Measurements from ENCODE around the gene HIF3A.
A peak's percentile ranks its signal among the peaks of the same experiment; 100 is the strongest.

Gene HIF3A

DNA sequence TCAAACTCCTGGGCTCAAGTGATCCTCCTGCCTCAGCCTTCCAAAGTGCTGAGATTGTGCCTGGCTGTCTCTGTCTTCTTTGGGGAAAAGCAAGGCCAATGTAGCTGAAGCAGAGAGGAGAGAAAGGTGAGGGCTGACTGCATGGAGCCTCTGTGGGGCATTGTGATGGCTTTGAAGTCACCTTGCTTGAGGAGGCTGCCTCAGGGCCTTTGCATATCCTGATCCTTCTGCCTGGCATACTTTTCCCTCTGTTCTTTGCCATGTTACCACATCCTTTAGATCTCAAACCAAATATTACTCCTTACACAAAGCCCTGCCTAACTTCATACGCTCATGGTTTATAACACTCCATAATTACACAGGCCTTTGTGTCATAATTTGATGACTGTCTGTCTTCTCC, 40.6 kb downstream of the HIF3A start:
- DNase-seq, result no peak

DNA sequence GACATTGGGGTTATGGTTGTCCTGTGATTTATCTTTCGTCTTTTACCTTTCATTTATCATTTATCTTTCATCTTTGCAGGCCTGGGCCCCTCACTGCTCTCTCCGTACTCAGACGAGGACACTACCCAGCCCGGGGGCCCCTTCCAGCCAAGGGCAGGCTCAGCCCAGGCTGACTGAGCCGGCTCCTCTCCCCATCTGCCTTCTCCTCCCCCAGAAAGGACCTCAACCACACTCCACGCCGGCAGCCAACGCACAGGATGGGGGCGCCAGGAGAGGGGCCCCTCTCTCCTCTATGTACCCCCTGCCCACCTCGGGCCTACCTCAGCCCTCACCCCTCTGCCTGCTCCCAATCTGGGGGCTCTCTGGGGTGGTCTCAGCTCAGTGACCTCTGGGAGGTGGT, 42.6 kb downstream of the HIF3A start:
- DNase-seq, result no peak

DNA sequence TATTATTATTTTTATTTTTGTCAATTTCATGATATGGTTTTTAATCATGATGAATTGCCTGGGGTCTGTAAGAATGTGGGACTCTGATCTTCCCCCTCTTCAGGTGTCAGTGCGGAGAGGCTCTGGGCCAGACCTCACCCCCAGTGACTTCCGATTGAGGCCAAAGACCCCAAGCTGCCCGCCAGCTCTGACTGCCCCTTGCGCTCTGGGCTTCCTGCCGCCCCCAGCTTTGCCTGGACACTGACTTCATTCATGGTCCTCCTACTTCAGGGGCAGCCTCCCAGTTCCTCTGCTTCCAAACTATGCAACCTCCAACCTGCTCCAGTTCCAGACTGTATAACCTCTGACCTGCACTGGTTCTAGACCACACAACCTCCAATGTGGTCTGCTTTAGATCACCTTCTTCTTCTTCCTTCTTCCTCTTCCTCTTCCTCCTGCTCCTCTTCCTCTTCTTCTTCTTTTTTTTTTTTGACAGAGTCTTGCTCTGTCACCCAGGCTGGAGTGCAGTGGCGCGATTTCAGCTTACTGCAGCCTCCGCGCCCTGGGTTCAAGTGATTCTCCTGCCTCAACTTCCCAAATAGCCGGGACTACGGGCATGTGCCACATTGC, 43.3 kb downstream of the HIF3A start:
- DNase-seq, result no peak

DNA sequence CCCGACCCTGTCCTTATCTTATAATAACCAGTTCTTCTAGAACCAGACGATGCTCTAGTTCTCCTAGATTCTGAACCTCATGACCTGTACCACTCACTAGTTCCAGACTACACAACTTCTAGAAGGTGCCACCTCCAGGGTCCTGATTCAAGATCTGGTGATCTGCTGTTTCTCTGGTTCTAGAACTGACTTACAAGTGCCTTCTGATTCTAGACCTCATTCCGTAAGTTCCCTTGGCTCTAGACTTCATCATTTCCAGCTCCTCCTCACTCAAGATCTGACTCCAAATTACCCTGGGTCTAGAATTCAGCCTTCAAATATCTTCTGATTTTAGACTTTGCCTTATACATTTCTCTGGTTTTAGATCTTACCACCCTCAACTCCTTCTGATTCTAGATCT, 45.1 kb downstream of the HIF3A start:
- DNase-seq, result no peak

DNA sequence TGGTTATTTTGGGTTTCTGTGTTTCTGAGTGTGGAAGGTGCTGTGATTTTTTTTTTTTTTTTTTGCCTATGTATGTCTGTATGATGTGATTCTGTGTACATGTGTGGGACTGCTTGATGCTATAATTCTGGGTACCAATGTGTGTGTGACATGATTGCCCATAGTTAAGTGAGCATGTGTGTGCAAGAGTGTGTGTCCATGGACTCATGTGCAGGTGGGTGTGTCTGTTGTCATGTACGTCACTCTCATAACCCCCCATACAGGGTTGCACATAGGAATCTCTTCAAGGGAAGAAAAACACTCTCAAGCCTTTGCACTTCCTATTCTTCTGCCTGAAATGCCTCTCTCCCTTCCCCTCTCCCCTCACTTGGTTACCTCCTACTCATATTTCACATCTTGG, 47.5 kb downstream of the HIF3A start:
- DNase-seq, result no peak

DNA sequence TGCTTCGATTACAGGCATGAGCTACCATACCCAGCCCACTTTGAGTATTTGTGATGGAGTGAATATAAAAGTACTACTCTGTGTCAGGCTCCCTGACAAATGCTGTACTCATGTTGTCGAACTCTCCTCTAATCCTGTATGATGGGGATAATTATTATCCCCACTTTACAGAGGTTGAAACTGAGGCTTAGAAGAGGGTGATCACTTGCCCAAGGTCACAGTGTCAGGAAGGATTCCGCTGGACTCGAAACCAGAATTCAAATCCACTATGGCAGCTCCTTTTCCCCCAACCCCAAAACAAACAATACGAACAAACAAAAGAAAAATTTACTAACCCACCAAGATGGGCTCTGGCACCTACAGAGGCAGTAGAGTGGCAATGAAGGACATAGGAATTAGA, 48.3 kb downstream of the HIF3A start:
- no peak for DNase-seq

DNA sequence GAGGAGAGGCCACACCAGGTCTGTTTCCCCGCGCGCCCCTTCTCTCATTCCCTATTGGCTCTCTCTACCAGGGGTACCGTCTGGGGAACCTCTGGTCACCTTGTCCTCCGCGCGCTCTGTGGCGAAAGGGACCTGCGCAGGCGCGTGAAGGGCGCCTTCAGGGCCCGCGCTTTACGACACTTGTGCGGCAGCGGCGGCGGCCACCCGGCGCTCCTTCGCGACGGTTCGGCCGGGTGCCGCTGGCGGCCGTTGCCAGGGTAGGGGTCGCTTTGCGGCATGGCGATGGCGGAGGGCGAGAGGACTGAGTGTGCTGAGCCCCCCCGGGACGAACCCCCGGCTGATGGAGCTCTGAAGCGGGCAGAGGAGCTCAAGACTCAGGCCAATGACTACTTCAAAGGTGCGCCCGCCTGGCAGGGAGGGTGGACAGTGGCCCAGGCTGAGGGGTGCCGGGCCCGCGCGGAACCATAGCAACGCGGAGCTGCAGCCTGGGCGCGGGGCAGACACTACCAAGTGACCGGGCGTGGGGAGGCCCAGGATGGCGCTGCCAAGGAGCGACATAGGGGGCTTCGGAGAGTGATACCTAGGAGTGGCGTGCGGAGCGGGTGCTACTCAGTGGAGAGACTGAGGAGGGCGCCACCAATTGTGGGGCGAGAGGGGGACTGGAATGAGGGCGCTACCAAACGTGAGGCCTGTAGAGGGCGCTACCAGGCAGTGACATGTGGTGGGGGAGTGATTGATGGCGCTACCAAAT, 50.2 kb downstream of the HIF3A start, which contains the start of gene PPP5C:
PPP5C (plus strand) TSS at position 267 of the 751 bp plus-strand sequence; CDS start at position 277, 10 bp downstream.
- peak; percentile 72 to 74 (median 72) for DNase-seq

DNA sequence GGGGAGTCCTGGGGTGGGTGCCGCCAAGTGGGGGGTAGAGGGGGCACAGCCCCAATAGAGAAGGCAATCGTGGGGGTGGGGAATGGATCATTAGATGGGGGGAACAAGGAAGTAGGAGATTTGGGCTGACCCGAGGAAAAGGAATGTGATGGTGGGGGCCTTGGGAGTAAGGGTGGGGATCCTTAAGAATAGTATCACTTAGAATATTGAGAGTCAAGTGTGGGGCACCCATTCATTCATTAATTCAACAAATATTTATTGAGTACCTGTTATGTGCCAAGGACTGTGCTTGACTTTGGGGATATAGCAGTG, 50.7 kb downstream of the HIF3A start:
- DNase-seq, result no peak

DNA sequence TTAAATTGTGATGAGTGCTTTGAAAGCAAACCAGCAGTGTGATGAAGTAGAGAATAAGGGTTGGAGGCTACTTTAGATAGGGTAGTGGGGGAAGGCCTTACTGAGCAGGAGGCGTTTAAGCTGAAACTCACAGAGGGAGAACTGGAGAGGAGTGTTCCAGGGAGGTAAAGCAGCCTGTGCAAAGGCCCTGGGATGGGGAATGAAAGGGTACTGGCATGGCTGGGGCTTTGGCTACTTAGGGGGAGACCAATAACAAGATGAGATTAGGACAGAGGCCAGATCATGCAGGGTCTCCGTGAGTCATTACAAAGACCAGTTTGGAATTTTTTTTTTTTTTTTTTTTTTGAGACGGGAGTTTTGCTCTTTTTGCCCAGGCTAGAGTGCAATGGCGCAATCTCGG, 51.1 kb downstream of the HIF3A start:
- no peak for DNase-seq

DNA sequence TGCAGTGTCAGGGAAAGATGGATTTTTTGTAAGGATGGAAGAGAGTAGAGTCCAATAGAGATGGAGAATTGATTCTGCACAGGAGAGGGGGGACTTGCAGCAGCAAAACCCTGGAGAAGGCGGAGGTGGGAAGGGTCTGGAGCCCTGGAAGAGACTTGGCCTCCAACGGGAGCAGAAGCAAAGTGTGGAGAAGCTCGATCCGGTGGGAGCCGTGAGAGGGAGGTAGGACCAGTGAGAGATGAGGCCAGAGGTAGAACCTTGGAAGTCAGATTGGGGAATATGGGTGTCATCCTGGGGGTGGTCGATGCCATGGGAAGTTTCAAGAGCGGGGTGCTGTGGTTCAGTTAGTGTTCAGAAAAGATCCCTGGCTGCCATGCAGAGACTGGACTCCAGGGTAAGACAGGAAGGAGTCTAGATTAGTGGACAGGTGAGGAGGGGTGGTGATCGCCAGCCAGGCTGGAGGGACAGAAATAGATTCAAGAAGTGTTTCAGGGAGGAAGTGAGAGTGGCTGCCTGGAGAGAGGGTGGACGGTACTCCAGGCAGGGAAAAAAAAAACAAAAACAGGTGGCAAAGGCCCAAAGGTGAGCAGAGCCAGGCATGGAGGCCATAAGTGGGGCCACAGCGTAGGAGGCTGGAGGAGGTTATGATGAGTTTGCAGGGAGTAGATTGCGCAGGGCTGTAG, 52.6 kb downstream of the HIF3A start:
- no peak for DNase-seq

DNA sequence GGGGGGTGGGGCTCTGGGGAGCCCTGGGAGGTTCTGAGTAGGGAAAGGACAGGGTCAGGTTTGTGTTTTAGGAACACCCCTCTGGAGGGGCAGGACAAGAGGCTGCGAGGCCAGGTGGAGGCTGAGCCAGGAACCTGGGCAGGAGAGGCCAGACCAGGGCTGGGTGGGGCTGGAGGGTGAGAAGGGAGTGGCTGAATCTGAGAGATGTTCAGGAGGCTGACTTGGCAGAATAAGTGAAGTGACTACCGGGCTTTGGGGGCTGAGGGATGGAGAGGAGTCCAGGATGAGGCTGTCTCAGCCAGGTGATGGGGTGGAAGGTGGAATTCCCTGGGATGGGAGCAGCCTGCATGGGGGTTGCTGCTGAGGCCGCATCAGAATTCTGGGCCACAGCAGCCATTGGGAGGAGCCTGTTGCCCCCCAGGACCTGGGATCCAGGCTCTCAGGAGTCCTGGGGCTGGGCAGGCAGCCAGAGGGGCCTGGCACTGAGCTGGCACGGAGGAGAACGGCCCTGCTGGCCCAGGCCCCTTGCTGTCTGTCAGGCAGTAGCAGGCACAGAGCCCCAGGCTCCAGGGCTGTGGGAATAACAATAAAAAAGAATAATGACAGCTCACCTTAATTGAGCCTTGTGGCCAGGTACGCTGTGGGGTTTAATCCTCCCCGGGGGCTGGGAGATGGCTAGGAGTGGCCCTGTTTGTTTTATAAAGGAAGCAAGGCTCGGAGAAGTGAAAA, 53.4 kb downstream of the HIF3A start:
- DNase-seq, result no peak

DNA sequence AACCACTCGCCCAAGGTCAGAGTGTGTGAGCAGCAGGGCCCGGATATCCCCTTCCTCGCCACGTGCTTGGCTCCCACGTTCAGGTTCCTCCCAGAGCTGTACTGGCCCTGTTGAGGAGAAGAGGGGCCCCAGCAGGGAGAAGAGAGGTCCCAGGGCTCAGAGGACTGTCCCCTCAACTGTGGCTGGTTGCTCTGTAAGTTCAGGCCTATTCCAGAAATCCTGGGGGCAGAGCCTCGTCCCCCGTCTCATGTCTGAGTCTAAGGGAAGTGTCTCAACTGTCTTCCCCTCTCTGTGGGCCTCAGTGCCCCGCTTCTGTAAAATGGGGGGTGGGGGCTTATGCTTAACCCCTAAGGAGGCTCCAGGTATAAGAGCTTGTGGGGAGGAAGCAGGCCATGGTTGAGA, 53.9 kb downstream of the HIF3A start:
- DNase-seq, result no peak

DNA sequence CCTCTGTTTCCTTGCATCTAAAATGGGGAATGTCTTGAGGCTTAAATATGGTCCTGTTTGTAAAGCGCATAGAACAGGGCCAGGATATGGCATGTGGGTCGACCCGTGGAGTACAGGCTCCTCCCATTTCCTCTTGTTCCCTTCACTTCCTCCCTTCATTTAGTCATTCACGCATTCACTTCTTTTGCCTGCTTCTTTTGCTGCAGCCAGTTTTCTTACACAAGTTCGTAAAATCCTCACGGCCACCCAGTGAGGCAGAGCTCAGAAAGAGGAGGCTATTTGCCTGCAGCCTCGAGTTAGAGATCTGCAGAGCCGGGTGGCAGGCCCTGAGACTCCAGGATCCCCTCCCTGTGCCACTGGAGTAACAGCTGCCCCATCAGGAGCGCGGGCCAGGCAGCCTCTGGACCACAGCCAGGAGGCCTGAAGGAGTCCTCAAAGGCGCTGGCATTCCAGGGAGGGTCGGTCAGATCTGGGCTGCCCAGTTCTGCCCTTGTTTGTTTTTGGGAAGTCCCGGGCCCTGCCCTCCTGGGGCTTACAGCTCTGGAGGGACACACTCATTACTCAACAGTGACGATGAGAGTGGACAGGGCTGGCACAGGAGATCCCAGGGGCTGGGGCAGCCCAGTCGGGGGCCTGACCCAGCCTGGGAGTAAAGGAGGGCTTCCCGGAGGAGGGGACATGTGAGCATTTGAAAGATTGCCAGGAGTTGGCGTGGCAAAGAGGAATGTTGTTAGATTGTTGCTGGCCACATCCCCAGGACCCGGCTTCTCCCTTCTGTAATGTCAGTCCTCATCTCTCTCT, 54.6 kb downstream of the HIF3A start:
- DNase-seq, result no peak

DNA sequence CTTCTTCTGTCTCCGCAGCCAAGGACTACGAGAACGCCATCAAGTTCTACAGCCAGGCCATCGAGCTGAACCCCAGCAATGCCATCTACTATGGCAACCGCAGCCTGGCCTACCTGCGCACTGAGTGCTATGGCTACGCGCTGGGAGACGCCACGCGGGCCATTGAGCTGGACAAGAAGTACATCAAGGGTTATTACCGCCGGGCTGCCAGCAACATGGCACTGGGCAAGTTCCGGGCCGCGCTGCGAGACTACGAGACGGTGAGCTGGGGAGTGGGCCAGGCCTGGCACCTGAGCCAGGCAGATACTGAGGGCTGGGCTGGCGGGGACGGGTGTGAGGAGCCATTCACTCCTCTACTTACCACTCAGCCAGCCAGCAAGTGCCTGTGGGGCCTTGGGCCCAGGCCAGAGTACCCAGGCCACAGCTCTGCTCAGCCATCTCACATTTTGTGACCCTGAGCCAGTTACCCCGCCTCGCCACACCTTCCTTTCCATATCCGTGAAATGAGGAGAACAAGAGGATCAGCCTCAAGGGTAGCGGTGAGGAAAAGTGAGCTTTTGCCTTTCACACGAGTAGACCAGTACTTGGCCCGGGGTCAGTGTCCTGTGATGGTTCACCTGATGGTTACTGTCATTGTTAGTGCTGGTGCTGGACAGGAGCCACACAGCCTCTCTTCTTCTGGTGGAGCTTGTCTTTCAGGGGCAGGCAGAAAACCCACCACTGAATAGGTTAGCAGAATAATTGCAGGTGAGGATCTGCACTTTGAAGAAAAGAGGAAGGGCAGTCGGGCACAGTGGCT, 57.1 kb downstream of the HIF3A start:
- no peak for DNase-seq

DNA sequence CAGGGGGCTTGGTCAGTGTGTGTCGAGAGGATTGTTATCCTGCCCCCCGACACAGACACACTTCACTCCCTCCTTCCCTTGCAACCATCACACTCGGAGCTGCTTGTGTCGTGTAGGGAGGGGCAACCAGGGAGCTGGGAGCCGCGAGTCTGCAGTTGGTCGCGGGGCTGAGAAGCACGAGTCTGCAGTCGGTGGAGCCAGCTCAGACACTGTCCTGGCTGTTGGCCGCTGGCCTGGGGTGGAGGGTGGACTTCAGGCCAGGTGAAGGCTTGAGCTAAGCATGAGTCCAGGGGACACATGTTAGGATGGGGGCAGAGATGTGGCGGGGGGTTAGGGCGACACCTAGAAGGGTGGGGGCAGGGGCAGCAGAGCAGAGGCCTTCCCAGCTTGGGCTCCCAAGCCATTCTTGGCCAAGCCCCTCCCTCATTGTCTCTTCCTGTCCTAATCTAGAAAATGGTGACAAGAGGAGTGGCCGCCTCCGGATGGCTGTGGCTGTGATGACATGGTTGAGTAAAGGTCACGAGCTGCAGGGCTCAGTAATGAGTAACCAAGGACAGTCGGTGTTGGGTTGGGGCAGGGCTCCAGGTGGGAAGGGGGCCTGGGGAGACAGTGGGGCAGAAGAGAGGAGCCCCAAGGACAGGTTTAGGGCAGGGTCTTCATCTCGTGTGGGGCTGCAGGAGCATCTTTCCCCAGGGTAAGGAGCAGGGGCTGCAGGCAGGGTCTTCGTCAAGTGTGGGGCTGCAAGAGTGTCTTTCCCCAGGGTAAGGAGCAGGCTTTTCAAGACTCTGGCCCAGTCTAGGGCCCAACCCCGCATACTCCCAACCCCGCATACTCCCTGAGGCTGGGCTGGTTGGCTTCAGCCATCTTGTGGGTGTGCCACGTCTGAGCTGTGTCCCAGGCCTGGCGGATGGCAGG, 58.6 kb downstream of the HIF3A start:
- DNase-seq, result no peak

DNA sequence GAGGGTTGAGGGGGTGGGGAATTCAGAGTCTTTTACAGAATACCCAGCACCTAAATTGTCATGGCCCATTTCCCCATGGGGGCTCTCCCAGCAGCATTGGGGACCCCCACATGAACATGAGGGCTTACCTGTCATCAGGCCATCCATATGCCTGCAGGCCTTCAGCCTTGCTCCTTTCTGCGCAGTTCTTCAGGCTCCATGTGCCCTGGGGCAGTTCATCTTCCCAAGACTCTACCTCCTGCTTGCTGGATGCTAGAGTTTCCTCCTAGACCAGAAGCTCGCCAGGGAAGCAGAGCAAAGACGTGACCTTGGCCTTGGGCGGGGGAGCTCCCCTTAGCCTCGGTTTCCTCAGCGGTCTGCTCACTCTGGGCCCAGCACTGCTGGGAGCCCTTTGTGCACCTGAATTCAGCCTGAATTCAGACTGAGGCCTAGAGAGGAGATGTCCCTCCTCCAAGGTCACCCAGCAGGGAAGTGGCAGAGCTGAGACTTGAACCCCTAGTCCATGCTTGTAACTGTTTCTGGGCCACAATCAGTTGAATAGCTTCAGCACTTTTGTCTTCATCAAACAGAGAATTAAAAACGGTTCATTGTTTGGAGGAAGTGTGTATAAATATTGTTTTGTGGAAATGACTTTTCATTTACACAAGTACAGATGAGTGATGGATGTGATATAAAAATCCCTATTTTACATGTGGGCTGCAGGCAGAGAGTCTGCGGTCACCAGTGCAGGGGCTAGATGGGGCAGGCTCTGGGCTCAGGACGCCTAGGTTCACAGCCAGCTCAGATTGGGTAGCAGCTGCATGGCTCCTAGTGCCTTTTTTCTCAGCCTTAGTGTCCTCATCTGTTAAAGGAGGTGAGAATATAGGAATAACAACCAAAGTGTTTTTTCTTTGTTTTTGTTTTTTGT, 59.6 kb downstream of the HIF3A start:
- DNase-seq, result no peak

DNA sequence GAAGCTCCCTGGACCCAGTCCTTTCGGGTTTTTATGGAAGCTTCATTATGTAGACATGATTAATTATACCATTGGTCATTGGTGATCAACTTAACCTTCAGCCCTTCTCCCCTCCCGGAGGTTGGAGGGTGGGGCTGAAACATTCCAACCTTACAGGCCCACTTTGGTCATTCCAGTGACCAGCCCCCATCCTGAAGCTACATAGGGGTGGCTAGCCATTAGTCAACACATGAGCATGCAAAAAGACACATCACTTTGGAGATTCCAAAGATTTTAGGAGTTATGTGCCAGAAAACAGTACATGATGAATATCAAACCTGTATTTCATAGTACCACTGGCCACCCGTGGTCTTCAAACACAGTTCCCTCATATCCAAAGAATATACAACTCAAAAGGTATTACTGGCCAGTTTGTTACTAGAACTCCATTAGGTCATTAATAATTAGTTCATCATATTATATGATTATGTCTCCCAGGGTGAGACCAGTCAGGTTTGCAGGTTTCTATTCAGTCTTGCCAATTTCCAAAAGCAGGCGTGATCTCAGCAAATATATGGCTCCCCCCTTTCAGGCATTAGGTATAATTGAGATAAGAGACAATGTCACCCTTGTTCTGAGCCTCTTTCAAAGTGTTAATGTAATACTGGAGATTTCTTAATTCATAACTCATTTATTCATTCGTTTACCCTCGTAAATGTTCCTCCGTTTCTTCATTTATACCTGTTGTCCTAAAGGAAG, 61.2 kb downstream of the HIF3A start:
- no peak for DNase-seq

DNA sequence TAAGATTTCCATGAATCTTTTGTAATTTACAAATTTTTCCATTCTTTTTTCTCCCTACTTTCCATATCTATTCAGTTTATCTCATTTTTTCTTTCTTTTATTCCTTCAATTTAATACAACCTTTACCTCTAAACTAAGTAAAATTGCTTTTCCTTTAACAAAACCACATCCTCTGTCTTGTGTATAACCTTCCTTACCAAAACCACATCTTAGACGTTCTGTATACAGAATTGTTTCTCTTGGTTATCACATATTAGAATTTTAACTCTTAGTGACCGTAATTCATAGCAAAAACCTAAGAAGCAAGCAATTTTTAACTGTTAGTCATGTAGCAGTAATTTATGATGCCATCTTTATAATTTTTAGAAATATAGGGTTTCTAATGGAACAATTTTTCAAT, 65.1 kb downstream of the HIF3A start:
- DNase-seq, result no peak

DNA sequence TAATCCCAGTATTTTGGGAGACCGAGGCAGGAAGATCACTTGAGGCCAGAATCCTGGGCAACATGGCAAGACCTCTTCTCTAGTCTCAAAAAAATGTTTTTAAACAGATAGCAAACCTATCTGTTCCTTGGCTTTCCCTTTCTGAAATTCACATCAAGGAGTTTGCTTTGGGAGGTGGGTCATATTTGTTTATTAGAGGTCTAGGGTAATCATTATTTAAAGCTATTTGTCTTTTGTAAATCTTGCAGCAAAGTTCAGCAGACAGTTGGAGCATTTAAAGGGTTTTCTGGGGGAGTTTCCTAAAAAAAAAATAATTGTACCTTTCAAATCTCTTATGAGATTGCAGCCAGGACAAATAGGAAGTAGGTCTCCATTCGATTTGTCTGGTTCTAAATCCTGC, 67.5 kb downstream of the HIF3A start:
- no peak for DNase-seq

Data from activated CD4-positive, CD25-positive, alpha-beta regulatory T cell (primary cell).